ENCODE results near the gene NCKAP5.

Gene NCKAP5

DNA sequence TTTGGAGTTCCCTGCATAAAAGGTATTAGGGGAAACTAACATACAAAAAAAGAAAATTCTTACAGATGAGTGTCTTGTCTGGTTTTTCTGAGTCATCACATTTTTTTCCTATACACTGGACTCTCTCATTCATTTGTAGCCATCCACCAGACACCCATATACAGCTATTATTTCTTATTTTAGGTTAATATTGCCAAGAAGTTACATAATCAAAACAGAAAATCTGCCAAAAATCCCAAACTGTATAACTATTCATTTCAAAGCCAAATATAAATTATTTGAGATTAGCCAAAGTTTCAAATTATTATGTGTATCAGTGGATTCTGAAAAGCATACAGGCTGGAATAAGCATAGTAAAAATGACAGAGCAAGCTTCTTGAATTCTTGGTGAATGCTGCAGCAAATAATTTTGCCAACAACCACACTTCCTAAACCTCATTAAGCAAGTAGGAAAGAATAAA, 191.2 kb downstream of the NCKAP5 start:
- no peak for FAIRE-seq

DNA sequence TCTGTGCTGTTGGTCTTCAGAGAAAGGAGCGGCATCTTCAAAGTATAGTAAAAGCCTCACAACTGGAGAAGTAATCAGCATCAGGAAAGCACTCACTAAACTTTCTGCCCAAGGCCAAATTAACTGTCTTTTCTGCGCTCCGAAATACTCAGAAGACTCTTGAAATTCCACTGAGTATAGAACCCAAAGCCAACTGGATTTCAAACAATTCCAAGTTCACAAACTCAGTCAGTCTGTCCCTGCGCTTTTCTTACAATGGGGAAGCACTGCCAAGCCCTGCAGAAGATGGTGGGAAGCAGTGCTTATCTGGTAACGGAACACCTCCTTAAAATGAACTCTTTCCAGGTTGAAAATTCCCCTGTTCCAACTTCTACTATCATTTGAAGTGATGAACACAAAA, 193.5 kb downstream of the NCKAP5 start:
- no peak for FAIRE-seq

DNA sequence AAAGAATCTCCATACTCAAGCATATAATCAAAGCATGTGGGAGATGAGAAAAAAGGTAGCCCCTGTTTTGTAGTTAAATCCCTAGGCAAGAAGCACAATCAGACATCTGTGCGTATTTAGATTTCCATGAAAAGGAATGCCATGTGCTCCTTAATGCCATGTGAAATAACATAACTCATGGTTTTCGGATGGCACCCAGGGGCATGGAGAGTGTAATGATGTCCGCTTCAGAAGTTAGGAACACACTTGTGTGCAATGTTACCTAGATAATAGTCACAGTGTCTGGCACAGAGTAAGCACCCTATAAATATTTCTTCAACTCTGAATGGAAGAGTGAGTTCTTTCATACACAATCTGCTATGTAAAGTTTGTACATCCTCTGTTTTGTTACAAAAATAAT, 197.0 kb downstream of the NCKAP5 start:
- no peak for FAIRE-seq

DNA sequence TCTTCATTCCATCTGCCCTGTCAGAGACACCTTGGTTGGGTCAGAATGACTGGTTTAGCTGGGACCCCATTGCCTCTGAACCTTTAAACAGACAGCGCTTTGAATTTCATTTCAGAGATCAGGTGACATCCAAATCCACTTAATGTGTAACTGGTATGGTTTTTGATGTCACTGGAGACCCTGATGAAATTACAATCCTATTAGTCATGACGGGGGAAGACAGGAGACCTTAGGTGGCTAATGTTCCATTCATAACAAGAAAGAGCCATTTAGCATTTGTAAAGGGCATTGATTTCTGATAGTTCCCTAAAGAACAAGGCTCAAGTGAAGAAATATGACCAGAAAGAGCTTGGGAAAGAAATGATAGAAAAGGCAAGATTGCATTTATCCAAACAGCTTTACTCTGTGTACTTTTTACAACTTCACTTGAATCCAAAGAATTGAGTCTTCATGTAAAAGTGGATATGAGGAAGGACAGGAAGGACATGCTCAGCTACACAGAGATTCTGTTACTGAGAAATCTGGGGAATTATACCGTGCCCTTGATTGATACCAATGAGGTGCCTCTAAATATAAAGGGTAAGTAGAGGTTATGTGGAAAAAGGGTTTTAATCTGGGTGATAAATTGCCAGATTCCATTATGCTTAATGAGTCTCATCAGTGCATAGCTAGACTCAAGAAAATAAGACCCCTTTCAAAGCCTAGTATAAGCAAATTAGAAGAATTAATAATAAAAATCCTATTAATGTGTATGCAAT, 198.2 kb downstream of the NCKAP5 start:
- FAIRE-seq, result no peak

DNA sequence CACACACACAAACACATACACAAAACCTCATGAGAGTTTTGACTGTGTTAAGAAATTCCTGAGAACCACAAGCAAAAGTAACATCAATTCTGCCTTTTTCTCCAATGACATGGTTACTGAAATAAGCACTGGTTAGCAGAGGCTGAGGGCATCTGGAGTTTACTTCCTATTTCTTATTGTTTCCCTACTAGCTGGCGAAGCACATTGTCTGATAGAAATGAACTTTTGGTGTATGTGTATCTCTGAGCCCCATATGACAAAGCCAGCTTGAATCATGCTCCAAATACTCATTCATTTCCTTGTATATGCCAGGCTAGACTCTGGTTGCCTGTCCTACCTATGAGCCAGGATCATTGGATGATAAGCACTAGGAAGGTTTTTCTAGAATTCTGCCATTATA, 203.1 kb downstream of the NCKAP5 start:
- FAIRE-seq, result no peak

DNA sequence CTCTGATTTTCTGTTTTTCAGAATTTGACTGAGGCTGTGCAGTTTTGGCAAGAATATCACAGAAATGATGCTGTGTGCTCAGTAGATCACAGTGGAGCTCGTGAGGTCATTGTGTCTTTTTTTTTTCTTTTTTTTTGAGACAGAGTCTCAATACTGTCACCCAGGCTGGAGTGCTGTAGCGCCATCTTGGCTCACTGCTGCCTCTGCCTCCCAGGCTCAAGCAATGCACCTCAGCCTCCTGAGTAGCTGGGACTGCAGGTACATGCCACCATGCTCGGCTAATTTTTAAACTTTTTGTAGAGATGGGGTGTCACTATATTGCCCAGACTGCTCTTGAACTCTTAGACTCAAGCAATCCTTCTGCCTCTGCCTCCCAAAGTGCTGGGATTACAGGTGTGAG, 203.6 kb downstream of the NCKAP5 start:
- no peak for FAIRE-seq

DNA sequence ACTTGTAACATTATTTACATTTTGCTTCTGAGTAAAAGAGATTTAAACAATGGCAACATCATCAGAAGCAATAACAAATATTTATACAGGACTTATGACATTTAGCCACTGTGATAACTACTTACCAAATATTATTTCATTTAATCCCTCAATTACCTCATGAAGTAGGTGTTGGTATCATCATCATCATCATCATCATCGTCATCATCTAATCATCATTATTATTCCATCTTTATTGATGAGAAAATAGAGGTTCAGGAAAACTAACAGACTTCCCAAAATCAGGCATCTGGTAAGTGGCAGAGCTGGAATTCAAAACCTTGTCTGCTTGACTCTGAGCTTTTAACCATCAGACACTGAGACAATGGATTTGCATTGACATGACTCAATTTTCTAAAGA, 204.4 kb downstream of the NCKAP5 start:
- FAIRE-seq, result no peak

DNA sequence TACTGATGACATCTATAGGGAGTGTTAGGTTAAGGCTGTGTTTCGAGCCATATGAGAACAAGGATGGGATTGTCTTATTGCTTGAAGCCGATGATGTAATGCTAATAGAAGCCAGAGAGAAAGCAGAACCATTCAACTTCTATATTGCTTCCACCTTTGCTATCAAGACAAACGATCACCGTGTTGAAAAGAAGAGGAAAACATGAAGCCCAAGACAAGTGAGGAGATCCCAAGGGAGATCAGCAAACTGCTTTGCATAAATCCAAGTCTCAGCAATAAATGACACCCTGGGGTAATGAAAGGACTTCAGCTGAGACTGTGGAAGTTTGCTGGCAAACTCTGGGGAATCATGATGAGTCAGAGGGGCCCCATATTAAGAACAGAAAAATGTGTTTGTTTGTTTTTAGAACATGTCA, 206.2 kb downstream of the NCKAP5 start:
- FAIRE-seq, result no peak

DNA sequence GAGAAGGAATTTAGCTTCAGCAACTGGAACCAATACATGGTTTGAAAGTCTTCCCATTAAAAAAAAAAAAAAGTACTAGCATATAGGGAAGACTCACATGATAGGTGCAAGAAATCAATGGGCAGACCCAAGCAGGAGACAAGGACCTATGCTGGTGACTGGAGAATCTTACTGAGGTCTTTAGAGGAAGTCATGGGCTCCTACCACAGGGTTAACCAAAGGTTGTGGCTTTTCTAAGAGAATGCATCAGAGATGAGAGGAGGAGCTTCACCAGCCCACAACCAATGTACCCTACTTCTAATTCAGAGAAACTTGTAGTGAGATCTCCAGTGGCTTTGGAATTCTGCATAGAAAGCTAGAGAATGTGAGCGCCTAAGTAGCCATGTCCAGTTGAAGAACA, 207.4 kb downstream of the NCKAP5 start:
- FAIRE-seq, result no peak

DNA sequence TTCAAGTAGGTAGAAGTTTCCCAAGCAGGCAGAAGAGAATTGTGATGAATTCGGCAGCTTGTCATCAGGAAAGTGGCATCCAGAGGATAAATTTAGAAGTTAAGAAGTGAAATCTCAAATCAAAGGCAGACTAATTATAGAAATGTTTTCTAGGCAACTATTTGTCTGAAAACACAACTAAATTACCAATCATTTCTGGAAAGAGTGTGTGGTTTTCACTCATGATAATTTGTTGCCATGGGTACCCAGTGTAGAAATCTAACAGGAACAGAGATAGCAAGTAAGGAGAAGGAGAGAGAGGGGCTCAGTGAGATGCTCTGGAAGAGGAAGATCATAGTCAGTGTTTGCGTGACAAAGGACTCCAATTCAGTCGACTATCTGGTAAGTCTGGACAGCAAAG, 208.1 kb downstream of the NCKAP5 start:
- no peak for FAIRE-seq

DNA sequence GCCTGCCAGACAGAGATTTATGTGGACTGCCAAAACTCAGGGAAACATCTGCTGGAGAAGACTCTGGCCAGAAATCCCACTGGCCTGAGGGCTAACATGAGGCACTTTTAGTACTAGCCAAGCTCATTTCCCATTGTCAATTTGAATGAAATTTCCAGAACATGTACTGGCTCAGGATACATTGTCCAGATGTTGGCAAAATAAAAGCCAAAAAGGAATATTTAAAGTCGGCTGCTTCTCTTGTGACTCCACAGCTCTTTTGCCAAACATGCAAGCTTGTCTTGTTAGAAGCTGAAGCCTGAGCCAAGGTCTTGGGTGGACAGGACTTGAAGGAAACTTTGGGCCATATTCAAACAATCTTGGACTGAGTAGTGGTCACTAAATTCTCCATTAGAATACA, 215.5 kb downstream of the NCKAP5 start:
- no peak for FAIRE-seq

DNA sequence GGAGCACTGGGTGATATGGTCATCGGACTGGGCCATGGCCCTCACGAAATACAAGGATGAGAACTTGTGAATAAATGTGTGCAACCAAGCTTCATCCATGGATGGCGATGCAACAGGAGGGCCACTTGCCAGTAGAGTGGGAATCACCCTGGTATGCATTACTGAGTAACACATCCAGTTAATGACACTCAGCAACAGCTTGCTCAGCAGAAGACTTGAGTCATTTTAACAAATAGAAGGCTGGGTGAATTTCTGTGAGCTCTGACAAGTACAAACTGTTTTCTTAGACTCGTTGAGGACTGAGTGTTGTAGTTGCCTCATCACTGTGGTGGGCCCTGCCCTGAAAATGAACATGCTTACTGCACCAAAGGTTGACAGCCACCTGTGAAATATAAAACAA, 221.6 kb downstream of the NCKAP5 start:
- FAIRE-seq, result no peak

DNA sequence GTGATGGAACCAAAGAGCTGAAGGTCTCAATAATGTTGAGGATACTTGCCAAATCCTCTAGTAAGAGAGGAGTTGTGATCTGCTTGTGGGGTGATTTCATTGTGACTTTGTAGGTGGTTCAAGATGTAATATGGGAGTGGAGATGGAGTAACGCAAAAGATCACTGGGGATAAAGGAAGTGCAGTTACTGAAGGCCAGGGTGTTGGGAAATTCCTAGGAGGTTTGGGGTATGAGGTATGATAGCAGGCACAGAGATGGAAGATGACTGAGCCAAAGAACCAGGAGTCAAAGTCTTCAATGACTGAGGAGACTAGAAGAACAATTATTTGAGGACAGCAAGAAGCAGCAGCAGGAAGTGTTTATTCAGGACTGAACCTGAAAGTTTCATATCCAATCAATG, 222.6 kb downstream of the NCKAP5 start:
- no peak for FAIRE-seq

DNA sequence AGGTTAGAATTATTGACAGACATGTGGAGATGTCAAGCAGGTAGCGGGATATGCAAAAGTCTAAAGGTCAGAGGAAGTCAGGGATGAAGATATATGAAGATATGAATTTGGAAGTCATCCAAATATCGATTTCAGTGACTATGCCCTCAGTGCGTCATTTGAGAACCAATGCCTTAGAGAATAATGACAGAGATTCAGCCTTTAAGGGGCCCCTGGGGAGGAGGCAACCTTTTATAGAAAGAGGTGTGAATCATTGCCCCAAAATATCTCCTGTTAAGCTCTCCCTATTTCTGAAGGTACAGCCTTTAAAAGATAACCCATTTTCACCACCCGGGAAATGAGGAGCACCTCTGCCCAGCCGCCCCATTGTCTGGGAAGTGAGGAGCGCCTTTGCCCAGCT, 223.4 kb downstream of the NCKAP5 start:
- FAIRE-seq, result no peak

DNA sequence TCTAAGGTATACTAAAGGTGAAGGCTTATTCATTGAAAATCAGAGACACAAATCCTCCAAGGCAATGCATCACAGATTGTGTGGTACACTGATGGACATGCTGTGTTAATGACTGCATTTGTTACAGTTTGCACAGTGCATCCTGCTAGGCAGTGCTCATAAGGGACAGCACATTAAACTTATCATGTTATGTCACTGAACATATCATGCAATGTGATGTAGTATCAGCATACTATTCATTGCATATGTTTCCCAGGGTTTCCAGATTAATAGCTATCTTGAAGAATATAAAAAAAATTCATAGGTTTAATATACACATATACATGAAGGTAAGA, 225.3 kb downstream of the NCKAP5 start:
- no peak for FAIRE-seq

DNA sequence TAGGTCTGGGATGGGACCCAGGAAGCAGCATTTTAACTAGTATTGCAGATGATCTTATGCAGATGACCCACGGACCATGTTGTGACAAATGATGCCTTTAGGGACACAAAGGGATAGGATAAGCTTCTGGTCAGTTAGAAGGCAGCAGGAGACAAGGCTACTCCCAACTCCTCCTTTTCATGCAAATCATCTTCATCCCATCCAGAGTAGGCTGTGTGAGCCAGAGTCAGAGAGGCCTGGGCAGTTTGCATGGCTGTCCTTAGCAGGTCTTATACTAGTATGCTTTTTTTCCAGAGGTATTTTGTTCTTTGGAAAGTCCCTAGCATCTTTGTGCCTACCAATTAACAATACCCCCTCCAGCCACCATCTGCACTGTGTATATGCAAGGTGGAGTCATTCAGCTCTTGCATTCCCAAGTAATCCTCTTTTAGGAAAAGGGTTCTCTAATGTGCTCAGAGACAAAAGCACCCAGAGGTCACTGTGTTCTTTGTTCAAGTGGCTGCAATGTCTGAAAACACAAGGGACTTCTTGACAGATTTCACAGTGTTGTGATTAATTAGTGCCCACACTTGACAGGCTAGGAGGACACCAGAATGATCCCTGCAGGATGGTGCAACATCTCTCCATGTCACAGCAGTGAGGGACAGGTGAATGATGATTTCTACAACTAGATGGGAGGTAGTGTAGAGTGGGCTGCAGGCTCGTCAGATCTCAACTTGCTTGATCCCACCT, 225.8 kb downstream of the NCKAP5 start:
- FAIRE-seq, result no peak

DNA sequence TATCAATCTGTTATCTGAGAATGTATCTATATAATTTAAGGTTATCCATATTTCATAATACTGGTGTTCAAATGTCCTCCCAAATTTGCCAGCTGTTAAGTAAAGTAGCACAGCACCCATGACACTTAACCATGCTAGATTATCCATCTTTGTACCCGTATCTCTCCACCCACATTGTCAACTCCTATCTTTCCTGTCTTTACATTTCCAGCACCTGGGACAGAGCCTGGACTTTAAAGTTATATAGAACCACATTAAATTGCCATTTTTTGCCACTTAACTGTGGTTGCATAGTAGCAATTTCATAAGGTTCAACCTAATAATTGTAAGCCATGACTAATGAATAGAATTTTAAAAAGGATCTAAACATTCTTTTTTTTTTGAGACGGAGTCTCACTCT, 226.7 kb downstream of the NCKAP5 start:
- no peak for FAIRE-seq

DNA sequence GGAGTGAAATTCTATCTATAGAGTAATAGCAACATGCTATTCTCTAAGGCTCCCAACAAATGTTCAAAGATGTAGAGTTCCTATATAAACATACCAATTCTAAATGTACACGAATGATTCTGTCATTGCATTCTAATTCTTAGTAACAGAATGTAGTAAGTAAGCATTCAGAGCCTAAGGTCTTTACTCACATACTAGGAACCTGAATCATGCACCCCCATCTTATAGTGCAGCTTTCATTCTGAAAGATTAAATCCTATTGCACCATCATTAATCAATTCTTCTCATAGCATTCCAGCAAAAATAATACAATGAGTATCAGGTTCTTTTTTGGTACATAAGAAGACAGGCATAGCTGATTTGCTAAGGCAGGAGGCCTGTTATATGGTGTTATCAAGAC, 230.0 kb downstream of the NCKAP5 start:
- FAIRE-seq, result no peak

DNA sequence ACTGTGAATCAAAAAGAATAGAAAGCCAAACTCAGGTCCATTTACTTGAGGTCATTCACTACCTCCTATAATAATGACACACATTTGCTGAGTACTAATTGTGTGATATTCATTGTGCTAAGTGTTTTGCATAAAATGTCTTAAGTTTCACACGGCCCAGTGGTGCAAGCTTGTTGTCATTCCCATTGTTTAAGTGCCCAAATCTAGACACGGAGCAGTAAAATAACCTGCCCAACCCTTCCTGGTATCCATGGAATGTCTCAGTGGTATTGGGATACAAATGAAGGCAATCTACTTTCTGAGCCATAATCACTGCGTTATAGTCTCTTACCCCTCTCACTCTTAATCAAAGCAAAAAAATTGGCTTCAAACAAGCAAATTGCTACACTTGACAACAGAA, 233.3 kb downstream of the NCKAP5 start:
- FAIRE-seq, result no peak

DNA sequence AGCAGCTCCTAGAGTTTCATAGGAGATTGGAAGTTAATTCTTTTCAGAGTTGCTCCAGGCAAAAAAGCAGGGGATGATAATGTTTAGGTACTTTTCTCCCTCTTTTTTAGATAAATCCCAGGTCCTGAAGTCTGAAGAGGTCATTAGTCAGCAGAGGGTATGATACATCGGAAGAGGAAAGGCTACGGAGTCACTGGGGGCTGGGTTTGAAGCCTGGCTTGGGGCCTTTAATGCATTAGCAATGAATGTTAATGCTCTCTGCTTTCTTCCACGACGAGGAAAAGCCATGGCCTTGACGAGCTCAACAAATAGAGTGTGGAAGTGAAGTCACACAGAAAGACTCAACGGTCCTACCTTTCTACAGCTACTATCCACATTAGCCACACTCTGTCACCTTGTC, 235.1 kb downstream of the NCKAP5 start:
- FAIRE-seq, result no peak

DNA sequence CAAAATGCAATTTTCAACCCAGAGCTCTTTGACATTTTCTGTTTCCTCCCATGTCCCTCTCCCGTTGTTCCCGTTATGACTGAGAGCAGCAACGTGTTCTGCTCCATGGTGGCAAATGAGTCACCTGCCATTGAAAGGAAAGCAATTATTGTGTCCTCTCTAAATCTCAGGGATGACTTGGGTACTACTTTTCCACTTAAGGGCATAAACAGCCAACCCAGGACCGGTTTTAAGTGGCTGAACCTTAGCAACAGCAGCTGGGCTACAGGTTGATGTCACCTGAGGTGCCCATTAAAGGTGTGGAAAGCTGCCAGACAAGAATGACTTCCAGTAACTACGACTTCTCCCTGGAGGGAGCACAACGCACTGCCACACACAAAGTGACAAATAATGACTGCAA, 236.8 kb downstream of the NCKAP5 start:
- peak; percentile 43 for FAIRE-seq

DNA sequence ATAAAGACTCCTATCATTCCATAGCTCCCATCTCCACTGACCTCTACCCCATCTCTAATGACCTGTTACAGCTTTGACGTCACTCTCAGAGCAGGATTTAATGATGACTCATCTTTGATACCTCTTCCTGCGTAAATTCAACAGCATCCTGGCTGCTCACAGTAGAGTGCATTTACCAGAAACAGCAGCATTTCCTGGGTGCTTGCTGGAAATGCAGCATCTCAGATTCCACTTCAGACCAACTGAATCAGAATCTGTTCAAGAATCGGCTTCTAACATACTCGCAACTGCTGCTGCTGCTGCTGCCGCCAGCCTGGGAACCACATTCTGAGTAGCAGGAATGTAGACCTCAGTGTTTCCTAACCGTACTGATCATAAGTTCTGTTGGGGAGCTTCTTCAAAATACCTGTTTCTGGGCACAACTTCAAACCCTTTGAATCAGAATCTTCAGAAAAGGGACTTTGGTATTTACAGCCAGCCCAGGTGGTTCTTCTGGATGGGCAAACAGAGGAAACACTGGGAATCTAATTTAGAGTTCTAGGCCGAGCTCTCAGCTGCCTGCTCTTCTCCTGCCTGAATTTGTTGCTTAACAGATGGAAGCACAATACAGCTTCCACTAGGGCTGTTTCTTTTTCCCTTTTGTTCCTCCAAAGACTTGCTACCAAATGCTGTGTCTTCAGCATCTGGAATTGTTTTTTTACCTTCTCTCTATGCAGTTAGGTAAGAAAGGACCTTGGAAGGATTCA, 241.4 kb downstream of the NCKAP5 start:
- peak; percentile 81 for FAIRE-seq

DNA sequence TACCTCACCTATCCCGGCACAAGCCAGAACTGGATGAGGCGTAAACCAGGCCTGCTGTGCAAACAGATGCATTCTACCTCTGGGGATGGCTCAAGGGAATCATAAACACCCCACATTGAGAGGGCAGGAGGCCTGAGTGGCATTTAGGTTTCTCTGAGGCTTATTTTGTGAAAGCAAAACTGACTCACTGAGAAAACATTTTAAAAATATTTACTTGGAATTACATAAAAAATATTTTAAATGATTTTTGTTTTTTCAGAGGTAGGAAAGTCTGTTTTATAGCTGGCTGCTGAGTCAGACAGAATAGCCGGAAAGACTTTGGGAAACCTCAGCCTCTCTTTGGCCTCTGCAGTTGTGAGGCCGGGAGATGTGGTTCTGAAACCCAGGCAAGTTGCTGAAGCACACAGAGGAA, 244.1 kb downstream of the NCKAP5 start:
- FAIRE-seq, result no peak

DNA sequence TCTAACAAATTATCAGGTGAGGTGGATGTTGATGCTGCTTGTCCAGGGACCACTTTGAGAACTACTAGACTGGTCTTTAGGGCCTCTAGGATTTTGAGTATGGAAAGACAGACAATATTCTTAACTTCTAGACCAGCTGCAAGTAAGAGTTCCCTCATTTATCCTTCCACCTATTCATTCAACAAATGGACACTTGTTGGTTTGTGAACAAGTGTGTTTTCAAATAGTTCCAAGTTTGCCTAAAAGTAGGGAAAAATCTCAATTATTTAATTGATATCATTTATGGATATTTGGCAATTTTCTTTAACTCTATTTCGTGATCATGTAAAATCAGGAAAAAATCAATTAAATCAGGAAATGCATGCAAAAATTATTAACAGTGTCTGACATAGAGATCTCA, 245.4 kb downstream of the NCKAP5 start:
- FAIRE-seq, result no peak
